SU-DHL-6 (cell line): Measurements from ENCODE around the gene SELENBP1.

ENCODE experiments used
- EZH2phosphoT487 ChIP-seq: fragments of 200-600 bp; sonication (generic), shearing (Covaris generic); conservative IDR thresholded peaks from 2 replicates; pipeline ENCODE4 v1.6.1; 2018; ENCODE audit warnings: mild to moderate bottlenecking, antibody characterized with exemption, low read length, moderate library complexity, mixed read lengths
- TF ChIP-seq, protein P1 (sequence below): fragments of 200-600 bp; sonication (generic); IDR thresholded peaks from one replicate; pipeline ENCODE4 v1.5.1; 2017; ENCODE audit warnings: antibody characterized with exemption, mild to moderate bottlenecking, low read length, moderate library complexity; ENCODE audit not compliant: insufficient read depth, poor library complexity, severe bottlenecking

DNA sequence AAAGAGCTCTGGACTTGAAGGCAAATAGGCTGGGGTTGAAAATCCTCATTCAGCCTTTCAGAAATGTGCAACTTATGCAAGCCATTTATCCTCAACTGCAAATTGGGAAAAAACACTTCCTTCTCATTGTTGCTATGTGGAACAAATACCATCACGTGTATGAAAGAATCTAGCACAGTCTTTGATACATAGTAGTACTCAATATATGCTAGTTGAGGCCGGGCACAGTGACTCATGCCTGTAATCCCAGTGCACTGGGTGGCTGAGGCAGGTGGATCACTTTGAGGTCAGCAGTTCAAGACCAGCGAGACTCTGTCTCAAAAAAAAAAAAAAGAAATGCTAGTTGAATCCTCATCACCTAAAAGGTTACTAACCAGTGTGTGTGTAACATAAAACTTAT, 53.5 kb downstream of the SELENBP1 start:
- TF ChIP-seq, protein P1, sequence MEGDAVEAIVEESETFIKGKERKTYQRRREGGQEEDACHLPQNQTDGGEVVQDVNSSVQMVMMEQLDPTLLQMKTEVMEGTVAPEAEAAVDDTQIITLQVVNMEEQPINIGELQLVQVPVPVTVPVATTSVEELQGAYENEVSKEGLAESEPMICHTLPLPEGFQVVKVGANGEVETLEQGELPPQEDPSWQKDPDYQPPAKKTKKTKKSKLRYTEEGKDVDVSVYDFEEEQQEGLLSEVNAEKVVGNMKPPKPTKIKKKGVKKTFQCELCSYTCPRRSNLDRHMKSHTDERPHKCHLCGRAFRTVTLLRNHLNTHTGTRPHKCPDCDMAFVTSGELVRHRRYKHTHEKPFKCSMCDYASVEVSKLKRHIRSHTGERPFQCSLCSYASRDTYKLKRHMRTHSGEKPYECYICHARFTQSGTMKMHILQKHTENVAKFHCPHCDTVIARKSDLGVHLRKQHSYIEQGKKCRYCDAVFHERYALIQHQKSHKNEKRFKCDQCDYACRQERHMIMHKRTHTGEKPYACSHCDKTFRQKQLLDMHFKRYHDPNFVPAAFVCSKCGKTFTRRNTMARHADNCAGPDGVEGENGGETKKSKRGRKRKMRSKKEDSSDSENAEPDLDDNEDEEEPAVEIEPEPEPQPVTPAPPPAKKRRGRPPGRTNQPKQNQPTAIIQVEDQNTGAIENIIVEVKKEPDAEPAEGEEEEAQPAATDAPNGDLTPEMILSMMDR: no peak
- TF ChIP-seq EZH2phosphoT487: no peak
